HepG2 (cell line): ENCODE data around the gene INTS15. TPM values are rescaled to one million over a fixed set of nuclear protein-coding genes. Genes with fewer than 3 reads are reported as not detected.

Experiments
- ATAC-seq: fragments of 200-7000 bp; cut with Tn5 transposase; 3 replicates; pipeline ENCODE4 v1.9.1; 2020; ENCODE audit warnings: mild to moderate bottlenecking, moderate library complexity
- BruUV-seq: library from RNA; stranded (reverse); fragments of 400-500 nt; replicated peaks from 2 replicates; lab custom pipeline; 2021; lab: Mats Ljungman, UMichigan
- CTCF ChIA-PET: fragments of 300-600 bp; formaldehyde crosslinking; extraction: SDS; loops from one replicate; lab custom pipeline; 2021; ENCODE audit warnings: low total read pairs, inconsistent platforms, low intra/inter-chr PET ratio; lab: Yijun Ruan, JAX
- POLR2A ChIA-PET: fragments of 350-600 bp; sonication (Branson Sonifier 250); formaldehyde crosslinking; loops from one replicate; lab custom pipeline; 2020; ENCODE audit warnings: antibody characterized with exemption, inconsistent platforms; lab: Yijun Ruan, JAX
- DNase-seq: peaks from one replicate; pipeline ENCODE4 v3.0.0-alpha.2; 2015; ENCODE audit warnings: low spot score
- FAIRE-seq: peaks from 3 replicates; lab custom pipeline; 2011; peaks lifted over from hg19 to GRCh38; lab: Jason Lieb, UNC
- H2AFZ ChIP-seq: one replicate; pipeline ENCODE4 v1.6.1; 2011; ENCODE audit warnings: low read length, inconsistent platforms
- H3K27ac ChIP-seq: fragments of 300-600 bp; 3 replicates; pipeline ENCODE4 v1.8.0; 2011; ENCODE audit warnings: mixed run types, mild to moderate bottlenecking, mixed read lengths, low read length, inconsistent platforms; ENCODE audit not compliant: insufficient read depth; ENCODE audit errors: extremely low read length
- H3K27me3 ChIP-seq, 2 experiments: fragments of 200-600 bp in 1 of 2; 2 replicates in 1 of 2; 3 replicates in 1 of 2; pipeline versions ENCODE4 v1.6.0 to v1.8.0; 2011; ENCODE audit warnings: low read length in 2 of 2, mild to moderate bottlenecking in 2 of 2, moderate library complexity in 2 of 2, inconsistent platforms in 1 of 2; ENCODE audit not compliant: insufficient read depth in 2 of 2, control insufficient read depth in 1 of 2
- H3K36me3 ChIP-seq, 2 experiments: fragments of 200-600 bp in 1 of 2; replicated peaks in 1 of 2; 2 replicates in 1 of 2; 3 replicates in 1 of 2; pipeline versions ENCODE4 v1.5.1 to v1.8.0; 2011; ENCODE audit warnings: low read length in 2 of 2, inconsistent platforms in 1 of 2; ENCODE audit not compliant: insufficient read depth in 2 of 2, control insufficient read depth in 1 of 2
- H3K4me1 ChIP-seq: 2 replicates; pipeline ENCODE4 v1.5.1; 2012; ENCODE audit warnings: low read length, inconsistent platforms; ENCODE audit not compliant: insufficient read depth
- H3K4me2 ChIP-seq: 2 replicates; pipeline ENCODE4 v1.6.0; 2011; ENCODE audit warnings: low read depth, low read length, inconsistent platforms
- H3K4me3 ChIP-seq, 3 experiments: fragments of 200-600 bp in 1 of 3; sonication (generic), shearing (Covaris generic) in 1 of 3; replicated peaks in 1 of 3; 2 replicates each; pipeline ENCODE4 v1.5.1; 2011 to 2016; ENCODE audit warnings: low read length in 3 of 3, inconsistent platforms in 2 of 3, low read depth in 2 of 3, mild to moderate bottlenecking in 2 of 3, control low read depth in 1 of 3, mixed read lengths in 1 of 3; ENCODE audit not compliant: insufficient read depth in 1 of 3
- H3K79me2 ChIP-seq: one replicate; pipeline ENCODE4 v1.6.1; 2011; ENCODE audit warnings: low read length, inconsistent platforms; ENCODE audit not compliant: insufficient read depth
- H3K9ac ChIP-seq: 2 replicates; pipeline ENCODE4 v1.6.0; 2011; ENCODE audit warnings: mild to moderate bottlenecking, low read depth, low read length, inconsistent platforms; ENCODE audit not compliant: insufficient read depth
- H3K9me3 ChIP-seq: 2 replicates; pipeline ENCODE4 v1.5.1; 2012; ENCODE audit warnings: mild to moderate bottlenecking, low read length
- H4K20me1 ChIP-seq: 2 replicates; pipeline ENCODE4 v1.6.0; 2011; ENCODE audit warnings: inconsistent platforms, mild to moderate bottlenecking, low read length, moderate library complexity; ENCODE audit not compliant: insufficient read depth
- CC2D1A ChIP-seq: sonication (generic); formaldehyde crosslinking; IDR thresholded peaks from 2 replicates; pipeline ENCODE4 v1.8.1; 2023; ENCODE audit warnings: mild to moderate bottlenecking, missing genetic modification reagents
- GATA4 ChIP-seq: sonication (generic); IDR thresholded peaks from 2 replicates; pipeline ENCODE4 v1.6.1; 2016; ENCODE audit warnings: antibody characterized with exemption, low read depth, borderline replicate concordance
- MEIS1 ChIP-seq: sonication (generic); formaldehyde crosslinking; IDR thresholded peaks from 2 replicates; pipeline ENCODE4 v1.9.0; 2021; ENCODE audit warnings: mild to moderate bottlenecking, missing genetic modification reagents, moderate library complexity, borderline replicate concordance
- MXI1 ChIP-seq: IDR thresholded peaks from 3 replicates; pipeline ENCODE4 v1.6.1; 2012; ENCODE audit warnings: low read depth, low read length, inconsistent platforms, borderline replicate concordance
- NFE2L2 ChIP-seq: fragments of 150-350 bp; IDR thresholded peaks from 2 replicates; pipeline ENCODE4 v1.6.1; 2014; ENCODE audit warnings: low read length
- PRDM4 ChIP-seq: sonication (generic); formaldehyde crosslinking; IDR thresholded peaks from 2 replicates; pipeline ENCODE4 v1.9.0; 2021; ENCODE audit warnings: missing genetic modification reagents, borderline replicate concordance
- RORA ChIP-seq: sonication (generic); formaldehyde crosslinking; IDR thresholded peaks from 2 replicates; pipeline ENCODE4 v1.5.0; 2020; ENCODE audit warnings: mild to moderate bottlenecking, missing genetic modification reagents, moderate library complexity
- SAP130 ChIP-seq: IDR thresholded peaks from 2 replicates; pipeline ENCODE4 v1.6.1; 2016; ENCODE audit warnings: low read depth
- TCF7 ChIP-seq: sonication (generic); IDR thresholded peaks from 2 replicates; pipeline ENCODE4 v1.6.1; 2016; ENCODE audit warnings: antibody characterized with exemption, low read depth
- ZNF501 ChIP-seq: sonication (generic); formaldehyde crosslinking; IDR thresholded peaks from 2 replicates; pipeline ENCODE4 v1.5.1; 2020; ENCODE audit warnings: mild to moderate bottlenecking, moderate library complexity, missing genetic modification reagents
- ZNF598 ChIP-seq: sonication (generic); formaldehyde crosslinking; IDR thresholded peaks from 2 replicates; pipeline ENCODE4 v1.5.1; 2020; ENCODE audit warnings: mild to moderate bottlenecking, missing genetic modification reagents, borderline replicate concordance
- ZNF720 ChIP-seq: sonication (generic); formaldehyde crosslinking; IDR thresholded peaks from 2 replicates; pipeline ENCODE4 v1.4.0; 2020; ENCODE audit warnings: missing genetic modification reagents
- WGBS: methylation state at CpG from one replicate; pipeline ENCODE4 v1.1.6; 2017; ENCODE audit warnings: low lambda C conversion rate; 5-methylcytosine and 5-hydroxymethylcytosine counted together
- in situ Hi-C: cut with HindIII; loops from 2 replicates; pipeline ENCODE4 v1.10.0; 2017; ENCODE audit warnings: low pct_unique_long_range_greater_than_20kb; ENCODE audit not compliant: extremely low pct_ligation_motif_present
- intact Hi-C: fragments of 100-400 bp; cut with micrococcal nuclease; formaldehyde crosslinking; loops from one replicate; pipeline ENCODE4 v1.10.0; 2022; ENCODE audit not compliant: unreplicated experiment
- polyA plus RNA-seq, 8 experiments: library from polyadenylated mRNA; depleted of rRNA in 3 of 8; stranded (reverse) in 7 of 8; unstranded in 1 of 8; fragments of >200 nt; fragmentation: Illumina TruSeq in 4 of 8; extraction: Trizol in 4 of 8; gene quantifications; 2 replicates each; pipeline versions ENCODE4 v1.2.1 to v1.2.3, GENCODE V29; 2011 to 2016; ENCODE audit warnings: low read depth in 4 of 8, missing spikeins in 1 of 8, mixed read lengths in 1 of 8; ENCODE audit not compliant: insufficient read depth in 1 of 8
- total RNA-seq, 5 experiments: library from RNA; depleted of rRNA; stranded (reverse); fragments of >200 nt; fragmentation: Illumina TruSeq; extraction: Trizol; gene quantifications; 2 replicates each; pipeline ENCODE4 v1.2.3, GENCODE V29; 2016; ENCODE audit warnings: low read depth in 1 of 5
- TF ChIP-seq, protein P1 (sequence below): sonication (generic); formaldehyde crosslinking; IDR thresholded peaks from 2 replicates; pipeline ENCODE4 v1.5.0; 2020; ENCODE audit warnings: missing genetic modification reagents, mild to moderate bottlenecking, borderline replicate concordance

Gene INTS15
- total and polyA plus RNA-seq, 2 of the 13 experiments (the other 11 are each of a cell fraction or from before 2014, with no cell fraction given), result 16.3 to 25.7 TPM

GRCh38 chr7:6562106-6562505, 27.7 kb upstream of the INTS15 start (continued):
- TF ChIP-seq RORA (CRISPR knock-in tag) (no peak), CC2D1A (CRISPR knock-in tag) (no peak), MXI1 (no peak), GATA4 (no peak), ZNF720 (CRISPR knock-in tag) (no peak), TCF7 (no peak)

DNA sequence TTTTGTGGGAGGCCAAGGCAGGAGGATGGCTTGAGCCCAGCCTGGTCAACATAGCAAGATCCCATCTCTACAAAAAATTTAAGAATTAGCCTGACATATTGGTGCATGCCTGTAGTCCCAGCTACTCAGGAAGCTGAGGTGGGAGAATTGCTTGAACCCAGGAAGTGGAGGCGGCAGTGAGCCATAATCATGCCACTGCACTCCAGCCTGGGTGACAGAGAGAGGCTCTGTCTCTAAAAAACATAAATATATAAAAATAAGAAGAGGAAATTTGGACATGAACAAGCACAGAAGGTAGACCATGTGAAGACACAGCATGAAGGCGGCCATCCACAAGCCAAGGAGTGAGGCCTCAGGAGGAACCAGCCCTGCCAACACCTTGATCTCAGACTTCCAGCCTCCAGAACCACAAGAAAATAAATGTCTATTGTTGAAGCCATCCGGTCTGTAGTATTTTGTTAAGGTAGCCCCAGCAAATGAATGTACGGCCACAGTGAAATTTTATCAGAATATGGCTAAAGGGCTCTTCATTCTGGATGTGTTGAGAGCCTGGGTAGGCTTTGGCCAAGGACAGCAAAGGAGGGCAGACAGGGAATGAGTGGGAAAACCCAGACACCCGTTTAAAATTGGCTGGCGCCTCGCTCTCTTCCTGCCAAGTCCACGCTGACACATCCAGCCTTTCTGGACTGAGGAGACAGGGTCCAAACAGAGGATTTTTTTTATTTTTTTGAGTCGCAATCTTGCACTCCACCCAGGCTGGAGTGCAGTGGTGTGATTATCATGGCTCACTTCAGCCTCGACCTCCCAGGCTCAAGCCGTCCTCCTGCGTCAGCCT, 25.7 kb upstream of the INTS15 start:
- BruUV-seq, result no TSS peak
- intact Hi-C loops, result no loop called here
- H3K9ac ChIP-seq, result no peak overlapping the region
- no peaks in the 10 kb centered on the region for H3K9me3 ChIP-seq
- no peak overlapping the region for H3K27ac ChIP-seq
- 73% methylated on average over 12 of the region's 12 CpGs for WGBS
- CTCF ChIA-PET, result no interaction called here
- FAIRE-seq (no peak), DNase-seq (no peak)
- H4K20me1 ChIP-seq, result no peaks in the 10 kb centered on the region
- in situ Hi-C loops, result no loop called here
- no peaks in the 10 kb centered on the region for H3K79me2 ChIP-seq
- no peaks in the 10 kb centered on the region for H3K36me3 ChIP-seq
- POLR2A ChIA-PET, result no interaction called here
- TF ChIP-seq ZNF501 (CRISPR knock-in tag), result no peak
- TF ChIP-seq, protein P1, sequence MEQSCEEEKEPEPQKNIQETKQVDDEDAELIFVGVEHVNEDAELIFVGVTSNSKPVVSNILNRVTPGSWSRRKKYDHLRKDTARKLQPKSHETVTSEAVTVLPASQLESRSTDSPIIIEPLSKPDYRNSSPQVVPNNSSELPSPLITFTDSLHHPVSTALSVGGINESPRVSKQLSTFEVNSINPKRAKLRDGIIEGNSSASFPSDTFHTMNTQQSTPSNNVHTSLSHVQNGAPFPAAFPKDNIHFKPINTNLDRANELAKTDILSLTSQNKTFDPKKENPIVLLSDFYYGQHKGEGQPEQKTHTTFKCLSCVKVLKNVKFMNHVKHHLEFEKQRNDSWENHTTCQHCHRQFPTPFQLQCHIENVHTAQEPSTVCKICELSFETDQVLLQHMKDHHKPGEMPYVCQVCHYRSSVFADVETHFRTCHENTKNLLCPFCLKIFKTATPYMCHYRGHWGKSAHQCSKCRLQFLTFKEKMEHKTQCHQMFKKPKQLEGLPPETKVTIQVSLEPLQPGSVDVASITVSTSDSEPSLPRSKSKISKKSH (CRISPR knock-in tag), result no peak
- no peak for TF ChIP-seq NFE2L2
- TF ChIP-seq MEIS1 (CRISPR knock-in tag), result no peak
- TF ChIP-seq SAP130 (CRISPR knock-in tag), result no peak
- no peak for TF ChIP-seq PRDM4 (CRISPR knock-in tag)
- TF ChIP-seq ZNF598 (CRISPR knock-in tag), result no peak
- TF ChIP-seq, all 625 proteins: peak for 0
- no peak for ATAC-seq
- no peak overlapping the region for H3K4me2 ChIP-seq
- H2AFZ ChIP-seq, result no peak overlapping the region
- peaks cover 38% of the 10 kb centered on the region for H3K4me1 ChIP-seq
- H3K27me3 ChIP-seq, result no peaks in the 10 kb centered on the region
- no peak overlapping the region for H3K4me3 ChIP-seq
